Right kidney (tissue), 9 donors: ENCODE measurements around the gene TENT5D.
"Not testable (repeated sequence)": the region's sequence is repeated elsewhere in the genome, so short reads cannot be mapped to it uniquely, and the experiment has no call there.

Source experiments
- DNase-seq: peaks from one replicate; pipeline ENCODE4 v3.0.0-alpha.2; 2016
- long read RNA-seq, 8 donors: transcript quantifications; one replicate each; lab custom pipeline, GENCODE V29; 2026

TENT5D gene
- long read RNA-seq, donor 1: 0 reads
- long read RNA-seq, donor 2: 0 reads
- long read RNA-seq, donor 3: 0 reads
- long read RNA-seq, donor 4: 0 reads
- long read RNA-seq, donor 5: 0 reads
- long read RNA-seq, donor 6: 0 reads
- long read RNA-seq, donor 7: 0 reads
- long read RNA-seq, donor 8: 0 reads

GRCh38 chrX:80420147-80420546 lies at the start of gene TENT5D:
TSS of gene TENT5D (plus strand) at chrX:80420447. CDS start at chrX:80442540, 22,093 bp downstream.
- no peak for DNase-seq

- not testable (repeated sequence) for DNase-seq
Measured at GRCh38 chrX:80385651-80386050, 34.6 kb upstream of the TENT5D start.

- DNase-seq: no peak
Measured at GRCh38 chrX:80388206-80388605, 32.0 kb upstream of the TENT5D start.

GRCh38 chrX:80412042-80412441 lies 8.2 kb upstream of the TENT5D start:
- DNase-seq: no peak

- no peak for DNase-seq
Measured at GRCh38 chrX:80423000-80423399, 2.8 kb downstream of the TENT5D start.

GRCh38 chrX:80423744-80424143 lies 3.5 kb downstream of the TENT5D start:
- no peak for DNase-seq

- DNase-seq: no peak
Measured at GRCh38 chrX:80430826-80431504, 10.7 kb downstream of the TENT5D start.

- DNase-seq: no peak
Measured at GRCh38 chrX:80431505-80431832, 11.2 kb downstream of the TENT5D start.

- no peak for DNase-seq
Measured at GRCh38 chrX:80432441-80432840, 12.2 kb downstream of the TENT5D start.

GRCh38 chrX:80432863-80433262 lies 12.6 kb downstream of the TENT5D start:
- no peak for DNase-seq

- DNase-seq: not testable (repeated sequence)
Measured at GRCh38 chrX:80468166-80468565, 47.9 kb downstream of the TENT5D start.

GRCh38 chrX:80471582-80471981 lies 51.3 kb downstream of the TENT5D start:
- DNase-seq: no peak

- no peak for DNase-seq
Measured at GRCh38 chrX:80485543-80485942, 65.3 kb downstream of the TENT5D start.

- DNase-seq: no peak
Measured at GRCh38 chrX:80486299-80486698, 66.1 kb downstream of the TENT5D start.

GRCh38 chrX:80489166-80489565 lies 68.9 kb downstream of the TENT5D start:
- DNase-seq: no peak
